ENCODE measurements around the gene BTD.

BTD gene

DNA sequence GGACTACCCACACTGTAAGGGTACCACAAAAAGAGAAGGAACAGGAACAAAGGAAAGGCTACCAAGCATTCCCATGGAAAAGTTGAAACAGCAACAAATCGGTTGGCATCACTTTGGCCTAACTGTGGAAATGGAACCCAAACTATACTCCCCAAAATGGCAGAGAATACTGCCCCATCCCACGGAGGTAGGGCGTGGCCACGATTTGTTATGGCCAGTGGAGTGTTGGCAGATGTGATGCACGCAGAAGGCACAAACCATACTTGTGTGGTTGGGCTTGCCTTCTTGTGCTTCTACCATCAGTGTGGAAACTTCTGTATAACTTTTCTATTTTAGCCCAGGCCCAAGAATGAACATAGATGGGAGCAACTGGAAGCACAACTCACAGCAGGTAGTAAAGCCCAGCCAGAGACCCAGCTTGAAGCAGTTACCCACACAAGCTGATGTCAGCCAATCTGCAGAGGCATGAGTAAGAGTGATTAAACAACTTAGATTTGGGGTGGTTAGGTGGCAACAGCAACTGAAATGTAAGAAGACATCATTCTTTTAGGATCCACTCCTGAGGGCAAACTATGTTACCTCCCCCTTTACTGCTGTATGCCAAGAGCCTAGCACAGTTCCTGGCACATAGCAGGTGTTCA lies 64.1 kb downstream of the BTD start (continued):
- TF ChIP-seq, protein P1, sequence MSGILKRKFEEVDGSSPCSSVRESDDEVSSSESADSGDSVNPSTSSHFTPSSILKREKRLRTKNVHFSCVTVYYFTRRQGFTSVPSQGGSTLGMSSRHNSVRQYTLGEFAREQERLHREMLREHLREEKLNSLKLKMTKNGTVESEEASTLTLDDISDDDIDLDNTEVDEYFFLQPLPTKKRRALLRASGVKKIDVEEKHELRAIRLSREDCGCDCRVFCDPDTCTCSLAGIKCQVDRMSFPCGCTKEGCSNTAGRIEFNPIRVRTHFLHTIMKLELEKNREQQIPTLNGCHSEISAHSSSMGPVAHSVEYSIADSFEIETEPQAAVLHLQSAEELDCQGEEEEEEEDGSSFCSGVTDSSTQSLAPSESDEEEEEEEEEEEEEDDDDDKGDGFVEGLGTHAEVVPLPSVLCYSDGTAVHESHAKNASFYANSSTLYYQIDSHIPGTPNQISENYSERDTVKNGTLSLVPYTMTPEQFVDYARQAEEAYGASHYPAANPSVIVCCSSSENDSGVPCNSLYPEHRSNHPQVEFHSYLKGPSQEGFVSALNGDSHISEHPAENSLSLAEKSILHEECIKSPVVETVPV (CRISPR knock-in tag; IDR thresholded peaks at IDR 0.05): no peak
- TF ChIP-seq GLIS3 (CRISPR knock-in tag; IDR thresholded peaks at IDR 0.05) (no peak), ZNF565 (CRISPR knock-in tag; conservative IDR thresholded peaks at IDR 0.05; ENCODE audit: low read depth) (no peak), ZC3H10 (CRISPR knock-in tag; IDR thresholded peaks at IDR 0.05) (no peak), ZFP30 (CRISPR knock-in tag; IDR thresholded peaks at IDR 0.05) (no peak), OSR1 (CRISPR knock-in tag; IDR thresholded peaks at IDR 0.05) (no peak), ISL1 (CRISPR knock-in tag; IDR thresholded peaks at IDR 0.05) (no peak), SNAI2 (CRISPR knock-in tag; IDR thresholded peaks at IDR 0.05) (no peak)

DNA sequence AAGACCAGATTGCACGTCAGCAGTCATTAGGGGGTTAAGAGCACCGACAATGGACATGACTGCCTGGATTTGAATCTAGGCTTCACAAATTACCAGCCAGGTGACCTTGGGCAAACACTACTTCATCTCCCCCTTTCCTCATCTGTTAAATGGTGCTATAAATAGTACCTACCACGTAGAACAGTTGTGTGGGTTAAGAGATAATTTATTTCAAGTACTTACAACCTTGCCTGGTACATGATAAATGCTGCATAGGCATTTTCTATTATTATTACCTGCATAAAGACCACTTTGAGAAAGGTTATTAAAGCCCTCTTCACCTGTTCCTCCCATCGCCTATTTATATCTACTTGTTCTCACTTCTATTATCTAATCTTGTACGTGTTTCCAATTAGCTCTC lies 64.7 kb downstream of the BTD start:
- no peak for ATAC-seq
- TF ChIP-seq CSDC2 (CRISPR knock-in tag; IDR thresholded peaks at IDR 0.05) (no peak), ZNF8 (CRISPR knock-in tag; IDR thresholded peaks at IDR 0.05) (no peak), GLIS3 (CRISPR knock-in tag; IDR thresholded peaks at IDR 0.05) (no peak), OSR1 (CRISPR knock-in tag; IDR thresholded peaks at IDR 0.05) (no peak), TOX (CRISPR knock-in tag; IDR thresholded peaks at IDR 0.05; ENCODE audit: borderline replicate concordance) (no peak), BACH2 (CRISPR knock-in tag; IDR thresholded peaks at IDR 0.05; ENCODE audit: borderline replicate concordance) (no peak), ZFP30 (CRISPR knock-in tag; IDR thresholded peaks at IDR 0.05) (no peak), ESRRG (CRISPR knock-in tag; IDR thresholded peaks at IDR 0.05) (no peak), ARNTL (CRISPR knock-in tag; IDR thresholded peaks at IDR 0.05; ENCODE audit: borderline replicate concordance, low read depth) (no peak)
- TF ChIP-seq, protein P2, sequence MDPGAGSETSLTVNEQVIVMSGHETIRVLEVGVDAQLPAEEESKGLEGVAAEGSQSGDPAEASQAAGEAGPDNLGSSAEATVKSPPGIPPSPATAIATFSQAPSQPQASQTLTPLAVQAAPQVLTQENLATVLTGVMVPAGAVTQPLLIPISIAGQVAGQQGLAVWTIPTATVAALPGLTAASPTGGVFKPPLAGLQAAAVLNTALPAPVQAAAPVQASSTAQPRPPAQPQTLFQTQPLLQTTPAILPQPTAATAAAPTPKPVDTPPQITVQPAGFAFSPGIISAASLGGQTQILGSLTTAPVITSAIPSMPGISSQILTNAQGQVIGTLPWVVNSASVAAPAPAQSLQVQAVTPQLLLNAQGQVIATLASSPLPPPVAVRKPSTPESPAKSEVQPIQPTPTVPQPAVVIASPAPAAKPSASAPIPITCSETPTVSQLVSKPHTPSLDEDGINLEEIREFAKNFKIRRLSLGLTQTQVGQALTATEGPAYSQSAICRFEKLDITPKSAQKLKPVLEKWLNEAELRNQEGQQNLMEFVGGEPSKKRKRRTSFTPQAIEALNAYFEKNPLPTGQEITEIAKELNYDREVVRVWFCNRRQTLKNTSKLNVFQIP (CRISPR knock-in tag; IDR thresholded peaks at IDR 0.05; ENCODE audit: borderline replicate concordance, low read depth): no peak
- TF ChIP-seq, protein P3, sequence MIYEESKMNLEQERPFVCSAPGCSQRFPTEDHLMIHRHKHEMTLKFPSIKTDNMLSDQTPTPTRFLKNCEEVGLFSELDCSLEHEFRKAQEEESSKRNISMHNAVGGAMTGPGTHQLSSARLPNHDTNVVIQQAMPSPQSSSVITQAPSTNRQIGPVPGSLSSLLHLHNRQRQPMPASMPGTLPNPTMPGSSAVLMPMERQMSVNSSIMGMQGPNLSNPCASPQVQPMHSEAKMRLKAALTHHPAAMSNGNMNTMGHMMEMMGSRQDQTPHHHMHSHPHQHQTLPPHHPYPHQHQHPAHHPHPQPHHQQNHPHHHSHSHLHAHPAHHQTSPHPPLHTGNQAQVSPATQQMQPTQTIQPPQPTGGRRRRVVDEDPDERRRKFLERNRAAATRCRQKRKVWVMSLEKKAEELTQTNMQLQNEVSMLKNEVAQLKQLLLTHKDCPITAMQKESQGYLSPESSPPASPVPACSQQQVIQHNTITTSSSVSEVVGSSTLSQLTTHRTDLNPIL (CRISPR knock-in tag; IDR thresholded peaks at IDR 0.05; ENCODE audit: low read depth): no peak
- TF ChIP-seq, protein P4, sequence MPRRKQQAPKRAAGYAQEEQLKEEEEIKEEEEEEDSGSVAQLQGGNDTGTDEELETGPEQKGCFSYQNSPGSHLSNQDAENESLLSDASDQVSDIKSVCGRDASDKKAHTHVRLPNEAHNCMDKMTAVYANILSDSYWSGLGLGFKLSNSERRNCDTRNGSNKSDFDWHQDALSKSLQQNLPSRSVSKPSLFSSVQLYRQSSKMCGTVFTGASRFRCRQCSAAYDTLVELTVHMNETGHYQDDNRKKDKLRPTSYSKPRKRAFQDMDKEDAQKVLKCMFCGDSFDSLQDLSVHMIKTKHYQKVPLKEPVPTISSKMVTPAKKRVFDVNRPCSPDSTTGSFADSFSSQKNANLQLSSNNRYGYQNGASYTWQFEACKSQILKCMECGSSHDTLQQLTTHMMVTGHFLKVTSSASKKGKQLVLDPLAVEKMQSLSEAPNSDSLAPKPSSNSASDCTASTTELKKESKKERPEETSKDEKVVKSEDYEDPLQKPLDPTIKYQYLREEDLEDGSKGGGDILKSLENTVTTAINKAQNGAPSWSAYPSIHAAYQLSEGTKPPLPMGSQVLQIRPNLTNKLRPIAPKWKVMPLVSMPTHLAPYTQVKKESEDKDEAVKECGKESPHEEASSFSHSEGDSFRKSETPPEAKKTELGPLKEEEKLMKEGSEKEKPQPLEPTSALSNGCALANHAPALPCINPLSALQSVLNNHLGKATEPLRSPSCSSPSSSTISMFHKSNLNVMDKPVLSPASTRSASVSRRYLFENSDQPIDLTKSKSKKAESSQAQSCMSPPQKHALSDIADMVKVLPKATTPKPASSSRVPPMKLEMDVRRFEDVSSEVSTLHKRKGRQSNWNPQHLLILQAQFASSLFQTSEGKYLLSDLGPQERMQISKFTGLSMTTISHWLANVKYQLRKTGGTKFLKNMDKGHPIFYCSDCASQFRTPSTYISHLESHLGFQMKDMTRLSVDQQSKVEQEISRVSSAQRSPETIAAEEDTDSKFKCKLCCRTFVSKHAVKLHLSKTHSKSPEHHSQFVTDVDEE (CRISPR knock-in tag; IDR thresholded peaks at IDR 0.05): no peak
- TF ChIP-seq, protein P5, sequence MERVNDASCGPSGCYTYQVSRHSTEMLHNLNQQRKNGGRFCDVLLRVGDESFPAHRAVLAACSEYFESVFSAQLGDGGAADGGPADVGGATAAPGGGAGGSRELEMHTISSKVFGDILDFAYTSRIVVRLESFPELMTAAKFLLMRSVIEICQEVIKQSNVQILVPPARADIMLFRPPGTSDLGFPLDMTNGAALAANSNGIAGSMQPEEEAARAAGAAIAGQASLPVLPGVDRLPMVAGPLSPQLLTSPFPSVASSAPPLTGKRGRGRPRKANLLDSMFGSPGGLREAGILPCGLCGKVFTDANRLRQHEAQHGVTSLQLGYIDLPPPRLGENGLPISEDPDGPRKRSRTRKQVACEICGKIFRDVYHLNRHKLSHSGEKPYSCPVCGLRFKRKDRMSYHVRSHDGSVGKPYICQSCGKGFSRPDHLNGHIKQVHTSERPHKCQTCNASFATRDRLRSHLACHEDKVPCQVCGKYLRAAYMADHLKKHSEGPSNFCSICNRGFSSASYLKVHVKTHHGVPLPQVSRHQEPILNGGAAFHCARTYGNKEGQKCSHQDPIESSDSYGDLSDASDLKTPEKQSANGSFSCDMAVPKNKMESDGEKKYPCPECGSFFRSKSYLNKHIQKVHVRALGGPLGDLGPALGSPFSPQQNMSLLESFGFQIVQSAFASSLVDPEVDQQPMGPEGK (CRISPR knock-in tag; IDR thresholded peaks at IDR 0.05; ENCODE audit: borderline replicate concordance): no peak

DNA sequence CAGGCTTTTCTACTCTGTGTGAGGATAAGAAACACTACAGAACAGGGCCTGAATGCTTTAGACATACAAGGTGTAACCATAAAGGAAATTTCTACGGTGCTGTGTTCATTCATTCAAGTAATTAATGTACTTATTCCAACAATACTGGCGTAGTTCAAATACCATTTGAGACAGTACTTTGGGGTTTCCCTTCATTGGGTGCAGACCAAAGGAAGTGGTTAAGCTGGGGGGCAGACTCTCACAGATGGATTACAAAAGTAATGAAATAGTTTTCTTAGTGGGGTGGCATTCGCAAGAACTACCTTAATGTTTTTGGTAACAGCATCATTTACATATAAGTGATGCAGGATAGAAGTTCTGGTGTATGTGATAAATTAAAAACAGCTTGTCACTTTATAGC lies 65.9 kb downstream of the BTD start:
- ATAC-seq: no peak
- TF ChIP-seq ESRRG (CRISPR knock-in tag; IDR thresholded peaks at IDR 0.05) (no peak), OSR1 (CRISPR knock-in tag; IDR thresholded peaks at IDR 0.05) (no peak), TCF4 (CRISPR knock-in tag; IDR thresholded peaks at IDR 0.05; ENCODE audit: borderline replicate concordance) (no peak), ZC3H10 (CRISPR knock-in tag; IDR thresholded peaks at IDR 0.05) (no peak), ZFP30 (CRISPR knock-in tag; IDR thresholded peaks at IDR 0.05) (no peak), TOX (CRISPR knock-in tag; IDR thresholded peaks at IDR 0.05; ENCODE audit: borderline replicate concordance) (no peak)
- TF ChIP-seq, protein P2 (CRISPR knock-in tag; IDR thresholded peaks at IDR 0.05; ENCODE audit: borderline replicate concordance, low read depth): no peak
- TF ChIP-seq, protein P4 (CRISPR knock-in tag; IDR thresholded peaks at IDR 0.05): no peak

All from SK-N-SH treated with all-trans-retinoic acid at 6 μM for 48 hours (cell line).